ENCODE data around the gene SHKBP1. TPM values are rescaled to one million over a fixed set of nuclear protein-coding genes. Genes with fewer than 3 reads are reported as not detected.

The SHKBP1 gene
- total and polyA plus RNA-seq, 2 of the 8 experiments (the other 6 are each of a cell fraction or from before 2014, with no cell fraction given), result 74.6 to 98.8 TPM

DNA sequence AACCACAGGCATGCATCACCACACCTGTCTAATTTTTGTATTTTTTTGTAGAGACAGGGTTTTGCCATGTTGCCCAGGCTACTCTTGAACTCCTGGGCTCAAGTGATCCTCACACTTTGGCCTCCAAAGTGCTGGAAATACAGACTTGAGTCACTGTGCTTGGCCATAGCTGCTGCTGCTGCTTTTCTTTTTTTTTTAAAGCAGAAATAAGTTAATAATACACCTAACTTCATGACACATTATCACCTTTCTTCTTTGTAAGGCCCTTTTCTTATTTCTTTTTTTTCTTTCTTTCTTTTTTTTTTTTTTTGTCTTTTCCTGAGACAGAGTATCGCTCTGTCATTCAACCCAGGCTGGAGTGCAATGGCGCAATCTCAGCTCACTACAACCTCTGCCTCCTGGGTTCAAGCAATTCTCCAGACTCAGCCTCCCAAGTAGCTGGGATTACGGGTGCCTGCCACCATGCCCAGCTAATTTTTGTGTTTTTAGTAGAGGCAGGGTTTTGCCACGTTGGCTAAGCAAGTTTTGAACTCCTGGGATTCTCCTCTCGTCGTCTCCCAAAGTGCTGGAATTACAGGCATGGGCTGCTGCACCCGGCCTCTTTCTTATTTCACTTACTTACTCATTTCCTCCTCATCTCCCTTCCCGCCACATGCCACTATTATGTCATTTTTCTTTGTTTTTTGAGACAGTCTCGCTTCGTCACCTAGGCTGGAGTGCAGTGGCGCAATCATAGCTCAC is 8.7 kb downstream of the SHKBP1 start:
- H2AFZ ChIP-seq (ENCODE audit: low read length), result no peak overlapping the region
- H2BK5ac ChIP-seq (ENCODE audit: low read depth, low read length), result no peak overlapping the region
- peaks cover 4 to 35% (median 21%) of the 10 kb centered on the region in 4 experiments; a peak in 7 of 8 replicates for H3K36me3 ChIP-seq (ENCODE audit: control insufficient read depth in 2 of 4, insufficient read depth in 4 of 4, low read length in 3 of 4)
- no peak overlapping the region for H2BK120ac ChIP-seq (replicated peaks; ENCODE audit: low read depth, low read length)
- no peaks in the 10 kb centered on the region for H3K79me2 ChIP-seq (ENCODE audit: control insufficient read depth in 1 of 2, insufficient read depth in 2 of 2, low read length in 2 of 2)
- H3K9ac ChIP-seq (replicated peaks in 1 of 4; ENCODE audit: extremely low read depth in 1 of 4, low read depth in 3 of 4, low read length in 3 of 4), result no peak overlapping the region
- no peak overlapping the region for H4K5ac ChIP-seq (ENCODE audit: insufficient read length, low read depth, low read length)
- no peaks in the 10 kb centered on the region for H3K9me3 ChIP-seq (ENCODE audit: insufficient read depth in 2 of 2, low read depth in 1 of 2, low read length in 1 of 2)
- H3K79me1 ChIP-seq (ENCODE audit: low read depth, low read length), result no peaks in the 10 kb centered on the region
- no peak overlapping the region for H3K4me2 ChIP-seq (ENCODE audit: insufficient read depth in 1 of 2, low read depth in 2 of 2, low read length in 2 of 2)
- H3K27ac ChIP-seq (ENCODE audit: low read depth, low read length), result no peak overlapping the region
- H3K4me1 ChIP-seq (replicated peaks in 1 of 4; ENCODE audit: control insufficient read depth in 3 of 4, insufficient read depth in 4 of 4, low read length in 3 of 4), result no peaks in the 10 kb centered on the region
- H4K8ac ChIP-seq (ENCODE audit: extremely low read depth, insufficient read depth, low read length), result no peak overlapping the region
- FAIRE-seq (no peak), DNase-seq (ENCODE audit: low read depth in 1 of 2, low spot score in 2 of 2) (no peak)
- no peak overlapping the region for H3K4ac ChIP-seq (replicated peaks; ENCODE audit: insufficient read length, low read depth, low read length)
- H3K23ac ChIP-seq (ENCODE audit: insufficient read length), result no peak overlapping the region
- H2BK15ac ChIP-seq (ENCODE audit: low read length), result no peak overlapping the region
- no peak overlapping the region for H3K4me3 ChIP-seq (ENCODE audit: extremely low read depth in 1 of 4, insufficient read depth in 2 of 4, low read depth in 3 of 4, low read length in 4 of 4)
- POLR2A ChIA-PET (ENCODE audit: partially characterized antibody), result no interaction called here
- no peaks in the 10 kb centered on the region; the same call in 1 of the 2 replicates for H3K23me2 ChIP-seq (ENCODE audit: low read depth, low read length)
- no peak overlapping the region for H3K18ac ChIP-seq (ENCODE audit: extremely low read depth, low read length)
- CTCF ChIA-PET (ENCODE audit: partially characterized antibody), result interaction anchor here (0.7 to 3.1 kb wide), 5 partner anchors 10 to 49 kb away, joined by 3 to 12 read pairs (median 4); no protein-coding TSS in a partner anchor
- 92 to 100% methylated on average over 1 to 11 of the region's 11 CpGs for WGBS, 2 experiments (ENCODE audit: extremely low coverage in 1 of 2, insufficient coverage in 1 of 2, insufficient read length in 1 of 2, insufficient replicate concordance in 2 of 2, low coverage in 1 of 2, low lambda C conversion rate in 2 of 2, missing lambda C conversion rate in 1 of 2)
- no peak overlapping the region for H2AK5ac ChIP-seq (ENCODE audit: low read depth, low read length)
- peaks cover 0 to 7% of the 10 kb centered on the region in 2 experiments for H4K20me1 ChIP-seq (replicated peaks in 1 of 2; ENCODE audit: control insufficient read depth in 1 of 2, insufficient read depth in 2 of 2, low read length in 2 of 2)
- no peak overlapping the region for H4K91ac ChIP-seq (replicated peaks; ENCODE audit: insufficient read length, low read length)
- no peak overlapping the region for H3K56ac ChIP-seq (replicated peaks; ENCODE audit: insufficient read length, low read depth, low read length)
- H3K14ac ChIP-seq (ENCODE audit: insufficient read length), result no peak overlapping the region
- H2BK12ac ChIP-seq (ENCODE audit: low read depth, low read length), result no peak overlapping the region
- H3K27me3 ChIP-seq (replicated peaks in 1 of 4; ENCODE audit: control insufficient read depth in 3 of 4, extremely low read depth in 1 of 4, insufficient read depth in 3 of 4, low read length in 3 of 4), result no peaks in the 10 kb centered on the region
- H2BK20ac ChIP-seq (ENCODE audit: low read length), result no peak overlapping the region
- TF ChIP-seq, protein P1, sequence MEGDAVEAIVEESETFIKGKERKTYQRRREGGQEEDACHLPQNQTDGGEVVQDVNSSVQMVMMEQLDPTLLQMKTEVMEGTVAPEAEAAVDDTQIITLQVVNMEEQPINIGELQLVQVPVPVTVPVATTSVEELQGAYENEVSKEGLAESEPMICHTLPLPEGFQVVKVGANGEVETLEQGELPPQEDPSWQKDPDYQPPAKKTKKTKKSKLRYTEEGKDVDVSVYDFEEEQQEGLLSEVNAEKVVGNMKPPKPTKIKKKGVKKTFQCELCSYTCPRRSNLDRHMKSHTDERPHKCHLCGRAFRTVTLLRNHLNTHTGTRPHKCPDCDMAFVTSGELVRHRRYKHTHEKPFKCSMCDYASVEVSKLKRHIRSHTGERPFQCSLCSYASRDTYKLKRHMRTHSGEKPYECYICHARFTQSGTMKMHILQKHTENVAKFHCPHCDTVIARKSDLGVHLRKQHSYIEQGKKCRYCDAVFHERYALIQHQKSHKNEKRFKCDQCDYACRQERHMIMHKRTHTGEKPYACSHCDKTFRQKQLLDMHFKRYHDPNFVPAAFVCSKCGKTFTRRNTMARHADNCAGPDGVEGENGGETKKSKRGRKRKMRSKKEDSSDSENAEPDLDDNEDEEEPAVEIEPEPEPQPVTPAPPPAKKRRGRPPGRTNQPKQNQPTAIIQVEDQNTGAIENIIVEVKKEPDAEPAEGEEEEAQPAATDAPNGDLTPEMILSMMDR (IDR thresholded peaks at IDR 0.05; ENCODE audit: control extremely low read depth in 1 of 3, insufficient read depth in 1 of 3, low read depth in 1 of 3, low read length in 3 of 3), result no peak
- no peak for TF ChIP-seq CBX8 (IDR thresholded peaks at IDR 0.05; ENCODE audit: borderline replicate concordance, low read depth, low read length)
- no peak for TF ChIP-seq CTBP2 (IDR thresholded peaks at IDR 0.05; ENCODE audit: borderline replicate concordance, insufficient read depth, insufficient read length, low read length)
- TF ChIP-seq CBX5 (IDR thresholded peaks at IDR 0.05; ENCODE audit: low read depth, low read length), result no peak
- TF ChIP-seq GABPA (IDR thresholded peaks at IDR 0.05; ENCODE audit: borderline replicate concordance, insufficient read depth, low read length), result no peak
- TF ChIP-seq ASH2L (IDR thresholded peaks at IDR 0.05; ENCODE audit: low read length), result no peak
- TF ChIP-seq RNF2 (IDR thresholded peaks at IDR 0.05; ENCODE audit: borderline replicate concordance, low read depth, low read length, missing control alignments, poor library complexity, severe bottlenecking), result no peak
- TF ChIP-seq POLR2AphosphoS5 (IDR thresholded peaks at IDR 0.05; ENCODE audit: low read depth, low read length), result no peak
- TF ChIP-seq CEBPB (IDR thresholded peaks at IDR 0.05; ENCODE audit: low read depth, low read length), result no peak
- no peak for TF ChIP-seq RFX5 (IDR thresholded peaks at IDR 0.05; ENCODE audit: borderline replicate concordance, low read depth, low read length)
